Type B pancreatic cell (in vitro differentiated cells): ENCODE measurements around the gene SMAD6. TPM values are rescaled to one million over a fixed set of nuclear protein-coding genes. Genes with fewer than 3 reads are reported as not detected.

Source experiments
- DNase-seq: peaks from one replicate; pipeline ENCODE4 v3.0.0; 2021; ENCODE audit warnings: mixed read lengths; ENCODE audit not compliant: unreplicated experiment; ENCODE audit errors: extremely low spot score
- H3K27ac Mint-ChIP-seq: 2 replicates; pipeline ENCODE4 v1.8.0; 2021; ENCODE audit warnings: mild to moderate bottlenecking, mixed read lengths
- H3K27me3 Mint-ChIP-seq: 2 replicates; pipeline ENCODE4 v1.8.0; 2021; ENCODE audit warnings: mixed read lengths
- H3K36me3 Mint-ChIP-seq: 2 replicates; pipeline ENCODE4 v1.8.0; 2021; ENCODE audit warnings: mixed read lengths
- H3K4me1 Mint-ChIP-seq: one replicate; pipeline ENCODE4 v1.8.0; 2021; ENCODE audit warnings: mixed read lengths; ENCODE audit not compliant: unreplicated experiment
- H3K4me3 Mint-ChIP-seq: 2 replicates; pipeline ENCODE4 v1.8.0; 2021; ENCODE audit warnings: mild to moderate bottlenecking, mixed read lengths
- H3K9me3 Mint-ChIP-seq: 2 replicates; pipeline ENCODE4 v1.8.0; 2021; ENCODE audit warnings: mixed read lengths
- CTCF ChIP-seq: fragments of 200-600 bp; sonication (generic); conservative IDR thresholded peaks from 2 replicates; pipeline ENCODE4 v1.5.0; 2021; ENCODE audit warnings: antibody characterized with exemption, mild to moderate bottlenecking
- total RNA-seq: library from RNA; stranded (reverse); gene quantifications from 2 replicates; pipeline ENCODE4 v1.2.1, GENCODE V29; 2021; ENCODE audit warnings: low replicate concordance

Gene SMAD6
- total RNA-seq, 1 donor from 2014 or later, result 31.7 TPM

DNA sequence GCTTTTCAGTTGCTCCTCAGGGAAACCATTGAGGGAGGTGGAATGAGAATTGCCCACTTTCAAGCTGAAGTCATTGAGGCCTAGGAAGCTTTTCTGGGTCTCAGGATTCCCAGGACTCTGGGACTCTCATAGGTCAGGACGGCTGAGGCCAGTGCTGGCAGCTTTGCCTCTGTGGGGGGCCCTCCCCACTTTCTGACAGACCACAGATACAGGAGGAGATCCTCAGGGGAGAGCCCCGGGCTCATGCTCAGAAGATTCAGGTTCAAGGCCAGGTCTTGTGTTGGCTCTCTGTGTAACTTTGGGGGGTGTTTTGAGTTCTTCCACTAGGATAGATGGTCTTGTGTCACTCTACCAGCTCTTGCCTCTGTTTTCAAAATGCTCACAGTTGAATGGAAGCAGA lies 50.0 kb downstream of the SMAD6 start:
- Mint-ChIP-seq H3K9me3 (peaks cover 5% of the 10 kb centered on the region), H3K4me1 (peaks cover 47% of the 10 kb centered on the region), H3K36me3 (peaks cover 24% of the 10 kb centered on the region), H3K27me3 (no peaks in the 10 kb centered on the region), H3K4me3 (no peak overlapping the region), H3K27ac (no peak overlapping the region)
- no peak for TF ChIP-seq CTCF
- no peak for DNase-seq

DNA sequence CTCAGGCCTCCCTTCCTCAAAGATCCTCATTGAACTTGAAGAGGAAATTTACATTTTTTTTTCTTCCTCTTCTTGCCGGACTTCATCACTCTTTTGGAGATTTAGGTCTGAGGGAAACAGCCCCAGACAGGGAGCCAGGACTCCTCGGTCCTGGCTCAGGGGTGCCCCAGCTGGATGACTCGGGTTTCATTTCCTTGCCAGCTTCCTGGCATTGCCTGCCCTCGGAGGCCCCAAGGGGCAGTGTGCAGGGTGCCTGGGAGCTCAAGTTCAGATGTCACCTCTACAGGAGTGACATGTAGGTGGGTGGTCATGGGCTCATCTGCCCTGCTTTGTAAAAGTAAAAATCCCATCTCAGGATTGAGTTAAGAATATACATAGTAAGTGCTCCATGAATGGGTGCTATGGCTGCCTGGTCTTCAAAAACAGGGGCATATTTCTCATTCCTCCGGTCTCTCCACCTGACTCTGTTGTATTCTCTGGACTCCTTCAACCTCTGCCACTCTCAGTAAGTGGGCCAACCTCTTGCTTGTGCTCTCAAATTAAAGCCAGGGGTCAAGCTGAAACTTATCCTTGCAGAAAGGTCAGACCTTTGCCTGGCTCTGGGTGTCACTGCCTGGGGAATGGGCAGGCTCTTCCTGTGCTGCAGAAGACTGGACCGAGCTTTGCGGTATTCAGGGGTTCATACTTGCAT lies 51.8 kb downstream of the SMAD6 start:
- Mint-ChIP-seq H3K4me3 (no peak overlapping the region), H3K4me1 (peaks cover 36% of the 10 kb centered on the region), H3K9me3 (peaks cover 5% of the 10 kb centered on the region), H3K27ac (no peak overlapping the region), H3K27me3 (no peaks in the 10 kb centered on the region), H3K36me3 (peaks cover 24% of the 10 kb centered on the region)
- no peak for TF ChIP-seq CTCF
- no peak for DNase-seq

DNA sequence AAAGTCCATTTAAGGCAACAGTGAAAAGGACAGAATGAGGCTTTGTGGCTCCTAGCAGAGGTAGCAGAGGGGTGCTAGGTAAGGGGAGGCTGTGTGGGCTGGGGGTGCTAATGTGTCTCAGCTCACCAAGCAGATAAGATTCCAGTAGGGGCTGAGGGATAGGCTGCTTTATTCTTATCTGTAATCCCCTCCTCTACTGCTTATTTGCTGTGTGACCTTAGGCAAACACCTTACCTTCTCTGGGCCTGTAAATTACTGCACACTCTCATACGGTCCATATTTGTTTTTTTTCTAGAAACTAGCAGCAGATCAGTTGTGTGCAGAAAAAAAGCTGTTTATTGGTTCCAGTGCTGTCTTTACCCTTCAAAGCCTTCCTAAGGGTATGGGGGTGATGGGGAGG lies 52.8 kb downstream of the SMAD6 start:
- peaks cover 5% of the 10 kb centered on the region for H3K9me3 Mint-ChIP-seq
- H3K27me3 Mint-ChIP-seq, result no peaks in the 10 kb centered on the region
- H3K27ac Mint-ChIP-seq, result peak overlapping the region; percentile 29
- no peak for DNase-seq
- H3K4me3 Mint-ChIP-seq, result no peak overlapping the region
- H3K36me3 Mint-ChIP-seq, result peaks cover 21% of the 10 kb centered on the region
- TF ChIP-seq CTCF, result no peak
- H3K4me1 Mint-ChIP-seq, result peaks cover 30% of the 10 kb centered on the region

DNA sequence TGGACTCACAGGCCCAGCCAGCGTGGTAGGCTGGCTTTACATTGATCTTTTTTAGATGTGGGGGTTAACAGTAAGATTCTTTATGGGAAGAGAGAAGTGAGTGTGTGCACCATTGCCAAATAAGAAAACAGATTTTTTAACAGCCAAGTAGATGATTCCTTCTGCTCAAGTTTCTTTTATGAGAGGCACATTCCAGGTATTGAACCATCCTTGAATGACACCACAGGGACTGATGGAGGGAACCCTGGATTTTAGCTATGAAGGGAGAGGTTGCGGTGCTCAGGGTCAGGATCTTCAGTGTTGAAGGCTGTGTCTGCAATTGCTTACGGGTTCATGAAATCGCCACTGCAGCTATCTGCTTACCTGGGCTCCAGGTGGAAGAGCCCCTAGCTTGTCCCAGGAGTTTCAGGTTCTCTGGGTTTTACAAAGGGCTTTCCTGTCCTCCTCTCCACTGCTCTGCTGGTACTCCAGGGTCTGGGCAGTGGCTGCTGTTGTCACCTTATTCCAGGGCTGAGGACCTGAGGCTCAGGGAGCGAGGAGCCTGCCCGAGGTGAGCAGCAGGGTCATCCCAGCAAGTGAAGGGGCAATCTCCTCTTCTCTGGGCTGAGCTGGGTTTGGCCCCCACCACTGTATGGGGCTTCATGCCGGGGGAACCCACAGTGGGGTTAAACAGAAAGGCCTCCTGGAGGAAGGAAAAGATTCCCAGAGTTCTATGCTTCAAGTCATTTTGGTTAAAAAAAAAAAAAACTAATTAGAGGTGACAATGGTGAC lies 53.4 kb downstream of the SMAD6 start:
- Mint-ChIP-seq H3K27me3 (no peaks in the 10 kb centered on the region), H3K4me3 (no peak overlapping the region), H3K4me1 (peaks cover 30% of the 10 kb centered on the region), H3K27ac (peak overlapping the region; percentile 29), H3K36me3 (peaks cover 21% of the 10 kb centered on the region), H3K9me3 (peaks cover 5% of the 10 kb centered on the region)
- DNase-seq, result no peak
- TF ChIP-seq CTCF, result no peak

DNA sequence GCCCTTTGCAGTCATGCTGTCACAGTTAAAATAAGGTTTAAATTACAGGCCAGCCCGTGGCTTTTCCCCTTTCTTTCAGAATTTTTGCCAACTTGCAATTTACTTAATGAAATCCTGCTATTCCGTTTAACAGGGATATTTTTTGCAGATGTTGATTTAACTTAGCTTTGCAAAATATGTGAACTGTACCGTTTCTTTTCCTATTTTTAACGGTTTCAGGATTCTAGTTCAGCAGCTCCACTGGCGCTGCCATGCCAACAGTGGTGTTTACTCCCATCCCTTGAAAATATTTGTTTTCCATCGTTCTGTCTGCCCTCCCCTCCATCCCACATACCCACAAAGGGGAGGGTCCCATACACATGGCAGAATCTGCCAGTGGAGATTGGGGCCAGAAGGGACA lies 54.3 kb downstream of the SMAD6 start:
- Mint-ChIP-seq H3K36me3 (peaks cover 21% of the 10 kb centered on the region), H3K27ac (peak overlapping the region; percentile 18), H3K4me3 (no peak overlapping the region), H3K4me1 (peaks cover 29% of the 10 kb centered on the region), H3K27me3 (no peaks in the 10 kb centered on the region), H3K9me3 (peaks cover 5% of the 10 kb centered on the region)
- no peak for DNase-seq
- no peak for TF ChIP-seq CTCF
